ENCODE measurements around the gene SERPINA4. TPM values are rescaled to one million over a fixed set of nuclear protein-coding genes. Genes with fewer than 3 reads are reported as not detected.

SERPINA4 gene
- total RNA-seq, 1 experiment from 2014 or later = not detected

DNA sequence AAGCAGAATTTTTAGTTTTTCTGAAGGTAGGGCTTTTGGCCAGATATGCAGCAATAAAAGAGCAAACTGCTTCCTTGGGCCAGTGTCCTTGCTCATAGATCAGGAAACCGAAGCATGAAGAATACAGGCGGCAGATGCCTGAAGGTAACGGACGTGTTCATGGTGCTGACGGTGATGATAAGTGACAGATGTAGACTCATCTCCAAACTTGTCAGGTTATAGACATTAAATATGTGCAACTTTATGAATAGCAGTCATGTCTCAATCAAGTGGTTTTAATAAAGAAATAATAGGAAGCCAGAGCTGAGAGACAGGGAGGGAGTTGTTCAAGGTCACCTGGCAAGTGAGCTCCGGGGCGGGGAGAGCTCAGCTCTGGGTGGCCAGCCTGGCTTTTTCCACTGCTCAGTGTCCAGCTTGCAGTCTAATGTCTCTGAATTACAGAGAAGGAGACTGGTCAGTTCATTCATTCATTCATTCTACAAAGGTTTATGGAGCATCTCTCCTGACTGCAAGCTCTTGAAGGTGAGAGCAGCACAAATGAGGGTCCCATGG, 21.0 kb downstream of the SERPINA4 start:
- no peak overlapping the region for H4K91ac ChIP-seq (ENCODE audit: insufficient read length, low read depth, low read length)
- Mint-ChIP-seq H3K9me3 (peaks cover 7 to 14% of the 10 kb centered on the region in 2 experiments), H3K27me3 (ENCODE audit: low read depth) (peaks cover 41% of the 10 kb centered on the region), H3K27ac (no peak overlapping the region), H3K36me3 (ENCODE audit: insufficient read depth in 1 of 3, low read depth in 3 of 3) (peaks cover 0 to 13% (median 3%) of the 10 kb centered on the region in 3 experiments; a peak in 4 of 7 replicates), H3K4me3 (no peak overlapping the region), H3K4me1 (peaks cover 26 to 27% of the 10 kb centered on the region in 2 experiments)
- TF ChIP-seq, protein P1, sequence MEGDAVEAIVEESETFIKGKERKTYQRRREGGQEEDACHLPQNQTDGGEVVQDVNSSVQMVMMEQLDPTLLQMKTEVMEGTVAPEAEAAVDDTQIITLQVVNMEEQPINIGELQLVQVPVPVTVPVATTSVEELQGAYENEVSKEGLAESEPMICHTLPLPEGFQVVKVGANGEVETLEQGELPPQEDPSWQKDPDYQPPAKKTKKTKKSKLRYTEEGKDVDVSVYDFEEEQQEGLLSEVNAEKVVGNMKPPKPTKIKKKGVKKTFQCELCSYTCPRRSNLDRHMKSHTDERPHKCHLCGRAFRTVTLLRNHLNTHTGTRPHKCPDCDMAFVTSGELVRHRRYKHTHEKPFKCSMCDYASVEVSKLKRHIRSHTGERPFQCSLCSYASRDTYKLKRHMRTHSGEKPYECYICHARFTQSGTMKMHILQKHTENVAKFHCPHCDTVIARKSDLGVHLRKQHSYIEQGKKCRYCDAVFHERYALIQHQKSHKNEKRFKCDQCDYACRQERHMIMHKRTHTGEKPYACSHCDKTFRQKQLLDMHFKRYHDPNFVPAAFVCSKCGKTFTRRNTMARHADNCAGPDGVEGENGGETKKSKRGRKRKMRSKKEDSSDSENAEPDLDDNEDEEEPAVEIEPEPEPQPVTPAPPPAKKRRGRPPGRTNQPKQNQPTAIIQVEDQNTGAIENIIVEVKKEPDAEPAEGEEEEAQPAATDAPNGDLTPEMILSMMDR (conservative IDR thresholded peaks at IDR 0.05) = no peak
- no peak overlapping the region for H2AFZ ChIP-seq (ENCODE audit: low read length)
- H2BK5ac ChIP-seq (ENCODE audit: insufficient read length, low read length) = no peak overlapping the region
- H3K4me2 ChIP-seq (ENCODE audit: insufficient read depth, insufficient read length, low read length) = no peak overlapping the region
- H3K56ac ChIP-seq (ENCODE audit: insufficient read length, low read depth, low read length) = no peak overlapping the region
- H2BK20ac ChIP-seq (ENCODE audit: low read depth, low read length, poor library complexity, severe bottlenecking) = no peak overlapping the region
- H2BK120ac ChIP-seq (ENCODE audit: low read depth, low read length, poor library complexity, severe bottlenecking) = no peak overlapping the region
- no peak overlapping the region for H2BK12ac ChIP-seq (ENCODE audit: insufficient read length, low read depth, low read length)
- no peak overlapping the region for H2AK5ac ChIP-seq (ENCODE audit: insufficient read length, low read length)
- H4K8ac ChIP-seq (replicated peaks; ENCODE audit: insufficient read length, low read depth, low read length) = no peak overlapping the region
- no peak overlapping the region for H3K27ac ChIP-seq (ENCODE audit: insufficient read length, low read depth, low read length)
- no peak overlapping the region for H3K9ac ChIP-seq (ENCODE audit: extremely low read depth, insufficient read length, low read length)
- H4K5ac ChIP-seq (ENCODE audit: insufficient read length, low read depth, low read length) = no peak overlapping the region
- no peak overlapping the region for H3T11ph ChIP-seq (ENCODE audit: low read length)
- no CpG with 5 or more reads among the region's 7 CpGs for WGBS (ENCODE audit: extremely low coverage, insufficient read length, low lambda C conversion rate)
- no peaks in the 10 kb centered on the region for H4K20me1 ChIP-seq (ENCODE audit: control insufficient read depth, insufficient read depth, insufficient read length)
- no peaks in the 10 kb centered on the region for H3K4me1 ChIP-seq (ENCODE audit: insufficient read depth, low read length)
- H3K18ac ChIP-seq (ENCODE audit: insufficient read length, low read depth, low read length) = no peak overlapping the region
- no peaks in the 10 kb centered on the region for H3K9me3 ChIP-seq (ENCODE audit: control insufficient read depth, low read depth, low read length)
- H2BK15ac ChIP-seq (ENCODE audit: low read depth, low read length) = no peak overlapping the region
- H3K23ac ChIP-seq (ENCODE audit: insufficient read length, low read depth, low read length) = no peak overlapping the region
- no peaks in the 10 kb centered on the region for H3K79me1 ChIP-seq (ENCODE audit: insufficient read depth, low read depth, low read length, poor library complexity, severe bottlenecking)
- H3K27me3 ChIP-seq (ENCODE audit: insufficient read depth, low read length) = no peaks in the 10 kb centered on the region
- no peak overlapping the region for H3K14ac ChIP-seq (ENCODE audit: insufficient read depth, low read length)
- no peak overlapping the region for H3K4ac ChIP-seq (ENCODE audit: low read depth, low read length)
- H3K23me2 ChIP-seq (ENCODE audit: insufficient read length, low read depth, low read length, poor library complexity, severe bottlenecking) = no peaks in the 10 kb centered on the region
- no peak for DNase-seq
- H3K79me2 ChIP-seq (ENCODE audit: insufficient read depth, low read length) = no peaks in the 10 kb centered on the region

All from H9 (cell line).